ENCODE data around the gene FGFR3. TPM values are rescaled to one million over a fixed set of nuclear protein-coding genes. Genes with fewer than 3 reads are reported as not detected.
A peak's percentile ranks its signal among the peaks of the same experiment; 100 is the strongest.

The FGFR3 gene
- total and polyA plus RNA-seq, 2 of the 8 experiments (the other 6 are each of a cell fraction or from before 2014, with no cell fraction given), result 9.0 to 19.5 TPM

GRCh38 chr4:1779588-1780382 is 13.3 kb upstream of the FGFR3 start:
- Histone ChIP-seq H3K27me3 (replicated peaks in 1 of 4; ENCODE audit: control insufficient read depth in 3 of 4, extremely low read depth in 1 of 4, insufficient read depth in 3 of 4, low read length in 3 of 4) (peaks cover 0 to 2% (median 0%) of the 10 kb centered on the region in 4 experiments; a peak in 1 of 7 replicates), H3K79me2 (ENCODE audit: control insufficient read depth in 1 of 2, insufficient read depth in 2 of 2, low read length in 2 of 2) (no peaks in the 10 kb centered on the region), H3K18ac (ENCODE audit: extremely low read depth, low read length) (peak overlapping the region; percentile 97), H2AK5ac (ENCODE audit: low read depth, low read length) (peak overlapping the region; percentile 90; the same call in 1 of the 2 replicates), H3K9me3 (ENCODE audit: insufficient read depth in 2 of 2, low read depth in 1 of 2, low read length in 1 of 2) (no peaks in the 10 kb centered on the region), H3K9ac (replicated peaks in 1 of 4; ENCODE audit: extremely low read depth in 1 of 4, low read depth in 3 of 4, low read length in 3 of 4) (no peak overlapping the region), H2AFZ (ENCODE audit: low read length) (no peak overlapping the region), H3K4me1 (replicated peaks in 1 of 4; ENCODE audit: control insufficient read depth in 3 of 4, insufficient read depth in 4 of 4, low read length in 3 of 4) (peaks cover 0 to 27% (median 22%) of the 10 kb centered on the region in 4 experiments; a peak in 6 of 7 replicates), H2BK5ac (ENCODE audit: low read depth, low read length) (peak overlapping the region; percentile 71; the same call in 1 of the 2 replicates), H4K20me1 (replicated peaks in 1 of 2; ENCODE audit: control insufficient read depth in 1 of 2, insufficient read depth in 2 of 2, low read length in 2 of 2) (no peaks in the 10 kb centered on the region), H4K91ac (replicated peaks; ENCODE audit: insufficient read length, low read length) (peak overlapping the region; percentile 99), H2BK15ac (ENCODE audit: low read length) (peak overlapping the region; percentile 92; the same call in 1 of the 2 replicates), H4K8ac (ENCODE audit: extremely low read depth, insufficient read depth, low read length) (no peak overlapping the region), H3K4me3 (ENCODE audit: extremely low read depth in 1 of 4, insufficient read depth in 2 of 4, low read depth in 3 of 4, low read length in 4 of 4) (no peak overlapping the region), H3K79me1 (ENCODE audit: low read depth, low read length) (no peaks in the 10 kb centered on the region; the same call in 1 of the 2 replicates), H3K27ac (ENCODE audit: low read depth, low read length) (no peak overlapping the region), H3K56ac (replicated peaks; ENCODE audit: insufficient read length, low read depth, low read length) (no peak overlapping the region), H3K36me3 (ENCODE audit: control insufficient read depth in 2 of 4, insufficient read depth in 4 of 4, low read length in 3 of 4) (no peaks in the 10 kb centered on the region), H3K4ac (replicated peaks; ENCODE audit: insufficient read length, low read depth, low read length) (peak overlapping the region; percentile 79), H3K4me2 (ENCODE audit: insufficient read depth in 1 of 2, low read depth in 2 of 2, low read length in 2 of 2) (no peak overlapping the region), H3K23me2 (ENCODE audit: low read depth, low read length) (no peaks in the 10 kb centered on the region), H4K5ac (ENCODE audit: insufficient read length, low read depth, low read length) (no peak overlapping the region), H3K14ac (ENCODE audit: insufficient read length) (no peak overlapping the region), H3K23ac (ENCODE audit: insufficient read length) (no peak overlapping the region), H2BK20ac (ENCODE audit: low read length) (peak overlapping the region; percentile 100; the same call in 1 of the 2 replicates), H2BK12ac (ENCODE audit: low read depth, low read length) (peak overlapping the region; percentile 93; the same call in 1 of the 2 replicates), H2BK120ac (replicated peaks; ENCODE audit: low read depth, low read length) (no peak overlapping the region)
- POLR2A ChIA-PET (ENCODE audit: partially characterized antibody), result interaction anchor here (0.7 to 17.2 kb wide), 2 partner anchors 11 to 35 kb away, joined by 3 to 170 read pairs; partner anchors contain the start of gene FGFR3
- DNase-seq (ENCODE audit: low read depth in 1 of 2, low spot score in 2 of 2), result no peak
- FAIRE-seq, result no peak
- WGBS, 2 experiments (ENCODE audit: extremely low coverage in 1 of 2, insufficient coverage in 1 of 2, insufficient read length in 1 of 2, insufficient replicate concordance in 2 of 2, low coverage in 1 of 2, low lambda C conversion rate in 2 of 2, missing lambda C conversion rate in 1 of 2), result 83% methylated on average over 18 of the region's 18 CpGs; no CpG with 5 or more reads in 1 of the 2 experiments
- CTCF ChIA-PET (ENCODE audit: partially characterized antibody), result interaction anchor here (52.9 to 71.2 kb wide), 2 partner anchors 9 to 15 kb away, joined by 2507 read pairs; partner anchors contain the start of gene FGFR3
- TF ChIP-seq SP4 (IDR thresholded peaks at IDR 0.05; ENCODE audit: low read length) (no peak), SIX5 (IDR thresholded peaks at IDR 0.05; ENCODE audit: low read depth, low read length) (no peak), CREB1 (IDR thresholded peaks at IDR 0.05) (no peak), RAD21 (IDR thresholded peaks at IDR 0.05 in 1 of 2, conservative IDR thresholded peaks at IDR 0.05 in 1 of 2; ENCODE audit: low read depth in 2 of 2, low read length in 2 of 2) (peak in 1 of 2 experiments; percentile 13; a peak in 1 of 4 replicates), E2F6 (IDR thresholded peaks at IDR 0.05) (0 out of 2 replicates have a peak, but pooled peaks have one; percentile 20), RNF2 (IDR thresholded peaks at IDR 0.05; ENCODE audit: borderline replicate concordance, low read depth, low read length, missing control alignments, poor library complexity, severe bottlenecking) (no peak), SRF (IDR thresholded peaks at IDR 0.05; ENCODE audit: low read depth, low read length) (no peak), SIRT6 (IDR thresholded peaks at IDR 0.05; ENCODE audit: low read length) (no peak), POU5F1 (IDR thresholded peaks at IDR 0.05; ENCODE audit: low read depth, low read length) (no peak)

All from H1 (cell line).